K562 (cell line): ENCODE results near the gene METTL14. TPM values are rescaled to one million over a fixed set of nuclear protein-coding genes. Genes with fewer than 3 reads are reported as not detected.
A peak's percentile ranks its signal among the peaks of the same experiment; 100 is the strongest.

Experiments
- BMI1 ChIP-seq: fragments of 150-350 bp; IDR thresholded peaks from 2 replicates; pipeline ENCODE4 v1.6.1; 2014; ENCODE audit warnings: low read length
- CEBPB ChIP-seq: fragments of 450-650 bp; IDR thresholded peaks from 2 replicates; pipeline ENCODE4 v1.6.1; 2016; ENCODE audit warnings: missing genetic modification characterization, missing compliant biosample characterization
- FOXJ3 ChIP-seq: sonication (generic); formaldehyde crosslinking; IDR thresholded peaks from 2 replicates; pipeline ENCODE4 v1.4.0; 2020; ENCODE audit warnings: mild to moderate bottlenecking, missing genetic modification reagents
- HDAC6 ChIP-seq: IDR thresholded peaks from 2 replicates; pipeline ENCODE4 v1.6.1; 2012; ENCODE audit warnings: low read depth, mild to moderate bottlenecking, control low read depth, inconsistent platforms, low read length, moderate library complexity
- JUN ChIP-seq, 2 experiments: sonication (generic) in 1 of 2; formaldehyde crosslinking in 1 of 2; IDR thresholded peaks; 2 replicates each; pipeline versions ENCODE4 v1.6.1 to v1.8.0; 2012 to 2022; ENCODE audit warnings: borderline replicate concordance in 2 of 2, mild to moderate bottlenecking in 2 of 2, improper control_type of control experiment in 1 of 2, low read depth in 1 of 2, low read length in 1 of 2, missing genetic modification reagents in 1 of 2
- MAFG ChIP-seq: fragments of 450-650 bp; conservative IDR thresholded peaks from 2 replicates; pipeline ENCODE4 v1.6.1; 2016; ENCODE audit warnings: missing genetic modification characterization, missing compliant biosample characterization
- NFE2 ChIP-seq: IDR thresholded peaks from 2 replicates; pipeline ENCODE4 v1.6.1; 2014; ENCODE audit warnings: antibody characterized with exemption, low read depth
- PCBP2 ChIP-seq: fragments of 200-400 bp; formaldehyde crosslinking; IDR thresholded peaks from 2 replicates; pipeline ENCODE4 v1.6.1; 2018; ENCODE audit warnings: low read length, low read depth, mild to moderate bottlenecking, moderate library complexity; ENCODE audit not compliant: poor library complexity, severe bottlenecking
- PHF8 ChIP-seq: fragments of 200-600 bp; sonication (generic); IDR thresholded peaks from 2 replicates; pipeline ENCODE4 v1.6.1; 2012; ENCODE audit warnings: mixed run types, mild to moderate bottlenecking, inconsistent platforms, low read length, moderate library complexity, borderline replicate concordance
- RFX1 ChIP-seq: fragments of 450-650 bp; IDR thresholded peaks from 2 replicates; pipeline ENCODE4 v1.6.1; 2016; ENCODE audit warnings: mild to moderate bottlenecking, moderate library complexity
- XRCC5 ChIP-seq: fragments of 200-400 bp; formaldehyde crosslinking; IDR thresholded peaks from 2 replicates; pipeline ENCODE4 v1.6.1; 2017; ENCODE audit warnings: low read depth, mild to moderate bottlenecking, low read length
- ZBTB1 ChIP-seq: sonication (generic); formaldehyde crosslinking; IDR thresholded peaks from 2 replicates; pipeline ENCODE4 v1.8.1; 2023; ENCODE audit warnings: missing genetic modification reagents, low read depth, mild to moderate bottlenecking, borderline replicate concordance
- ZNF347 ChIP-seq: fragments of 450-650 bp; formaldehyde crosslinking; IDR thresholded peaks from 2 replicates; pipeline ENCODE4 v1.4.0; 2020; ENCODE audit warnings: low read depth, mild to moderate bottlenecking, moderate library complexity
- ZNF668 ChIP-seq: fragments of 250-450 bp; sonication (Bioruptor Pico); IDR thresholded peaks from 2 replicates; pipeline ENCODE4 v1.8.0; 2022; ENCODE audit warnings: mild to moderate bottlenecking, inconsistent platforms
- polyA plus RNA-seq, 8 experiments: library from polyadenylated mRNA; depleted of rRNA in 4 of 8; stranded (reverse) in 5 of 8; unstranded in 3 of 8; fragments of >200 nt; fragmentation: Nextera tagmentation in 2 of 8; fragmentation: Illumina TruSeq in 1 of 8; extraction: Ambion mirVana in 2 of 8; extraction: Trizol in 1 of 8; gene quantifications; 2 replicates each; pipeline versions ENCODE4 v1.2.1 to v1.2.3, GENCODE V29; 2011 to 2014; ENCODE audit warnings: inconsistent platforms in 1 of 8, missing spikeins in 1 of 8
- total RNA-seq, 7 experiments: library from RNA; depleted of rRNA in 6 of 7; stranded (reverse); fragments of >200 nt in 6 of 7; fragmentation: Illumina TruSeq in 2 of 7; extraction: Trizol in 2 of 7; gene quantifications; 2 replicates each; pipeline versions ENCODE4 v1.2.1 to v1.2.3, GENCODE V29; 2011 to 2021; ENCODE audit warnings: low replicate concordance in 1 of 7
- TF ChIP-seq, protein P1 (sequence below): conservative IDR thresholded peaks from 2 replicates; pipeline ENCODE4 v1.6.1; 2011; ENCODE audit warnings: low read depth, mild to moderate bottlenecking, low read length; ENCODE audit not compliant: control insufficient read depth
- TF ChIP-seq, protein P2 (sequence below): sonication (generic); formaldehyde crosslinking; IDR thresholded peaks from 2 replicates; pipeline ENCODE4 v1.8.1; 2023; ENCODE audit warnings: mild to moderate bottlenecking, missing genetic modification reagents, moderate library complexity
- TF ChIP-seq, protein P3 (sequence below), 2 experiments: fragments of 450-650 bp; conservative IDR thresholded peaks; 2 replicates each; pipeline ENCODE4 v1.6.1; 2017; ENCODE audit warnings: mild to moderate bottlenecking in 2 of 2, moderate library complexity in 2 of 2
- TF ChIP-seq, protein P4 (sequence below): sonication (generic); formaldehyde crosslinking; IDR thresholded peaks from 2 replicates; pipeline ENCODE4 v1.8.0; 2022; ENCODE audit warnings: mild to moderate bottlenecking, missing genetic modification reagents

The METTL14 gene
- total and polyA plus RNA-seq, 9 of the 15 experiments (the other 6 are each of a cell fraction or from before 2014, with no cell fraction given): 16.7 to 42.4 (median 27.7) TPM

DNA sequence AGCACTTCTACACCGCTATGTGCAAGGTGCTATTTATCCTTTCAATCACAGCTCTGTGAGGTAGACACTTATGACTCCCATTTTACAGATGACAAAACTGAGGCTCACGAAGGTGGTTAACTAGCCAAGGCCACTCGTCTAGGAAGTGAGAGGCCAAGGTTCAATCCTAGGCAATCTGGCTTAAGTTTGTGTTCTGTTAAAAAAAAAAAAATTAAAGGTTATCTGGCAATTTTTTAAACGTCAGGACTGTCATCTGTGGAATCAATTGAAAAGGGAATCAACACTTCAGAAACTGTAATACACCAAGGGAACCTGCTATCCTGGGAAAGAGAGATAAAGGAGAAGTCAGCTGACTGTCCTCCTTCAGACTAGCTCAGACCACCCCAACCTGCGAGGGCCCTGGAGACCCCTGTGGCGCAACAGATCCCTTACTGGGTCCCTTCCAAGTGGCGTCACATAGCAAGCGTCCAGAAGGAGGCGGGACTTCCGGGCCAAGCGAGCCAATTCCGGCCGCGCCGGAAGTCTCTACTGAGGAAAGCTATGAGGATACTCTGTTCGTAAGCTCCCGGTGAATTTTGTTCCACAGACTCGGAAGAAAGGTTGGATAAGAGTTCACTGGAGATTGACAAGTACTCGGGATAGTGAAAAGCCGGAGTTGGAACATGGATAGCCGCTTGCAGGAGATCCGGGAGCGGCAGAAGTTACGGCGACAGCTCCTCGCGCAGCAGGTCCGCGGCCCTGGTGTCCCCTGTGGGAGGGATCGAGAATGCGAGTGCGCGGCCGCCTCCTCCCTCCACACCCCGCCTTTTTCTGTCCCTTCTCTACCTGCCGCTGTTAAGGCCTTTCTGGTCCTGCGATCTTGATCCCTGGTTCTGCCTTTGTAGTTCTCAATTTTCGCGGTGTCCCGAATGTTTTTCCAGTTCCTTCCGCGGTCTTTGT is at the start of gene METTL14 (continued):
- TF ChIP-seq PCBP2: no peak
- no peak for TF ChIP-seq MAFG (tag)
- TF ChIP-seq RFX1: no peak
- TF ChIP-seq, protein P1, sequence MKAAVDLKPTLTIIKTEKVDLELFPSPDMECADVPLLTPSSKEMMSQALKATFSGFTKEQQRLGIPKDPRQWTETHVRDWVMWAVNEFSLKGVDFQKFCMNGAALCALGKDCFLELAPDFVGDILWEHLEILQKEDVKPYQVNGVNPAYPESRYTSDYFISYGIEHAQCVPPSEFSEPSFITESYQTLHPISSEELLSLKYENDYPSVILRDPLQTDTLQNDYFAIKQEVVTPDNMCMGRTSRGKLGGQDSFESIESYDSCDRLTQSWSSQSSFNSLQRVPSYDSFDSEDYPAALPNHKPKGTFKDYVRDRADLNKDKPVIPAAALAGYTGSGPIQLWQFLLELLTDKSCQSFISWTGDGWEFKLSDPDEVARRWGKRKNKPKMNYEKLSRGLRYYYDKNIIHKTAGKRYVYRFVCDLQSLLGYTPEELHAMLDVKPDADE: no peak
- TF ChIP-seq ZBTB1 (CRISPR knock-in tag): no peak
- TF ChIP-seq, protein P2, sequence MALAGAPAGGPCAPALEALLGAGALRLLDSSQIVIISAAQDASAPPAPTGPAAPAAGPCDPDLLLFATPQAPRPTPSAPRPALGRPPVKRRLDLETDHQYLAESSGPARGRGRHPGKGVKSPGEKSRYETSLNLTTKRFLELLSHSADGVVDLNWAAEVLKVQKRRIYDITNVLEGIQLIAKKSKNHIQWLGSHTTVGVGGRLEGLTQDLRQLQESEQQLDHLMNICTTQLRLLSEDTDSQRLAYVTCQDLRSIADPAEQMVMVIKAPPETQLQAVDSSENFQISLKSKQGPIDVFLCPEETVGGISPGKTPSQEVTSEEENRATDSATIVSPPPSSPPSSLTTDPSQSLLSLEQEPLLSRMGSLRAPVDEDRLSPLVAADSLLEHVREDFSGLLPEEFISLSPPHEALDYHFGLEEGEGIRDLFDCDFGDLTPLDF: no peak
- TF ChIP-seq FOXJ3: no peak
- TF ChIP-seq HDAC6: no peak
- TF ChIP-seq JUN (IDR thresholded peaks at IDR 0.05; ENCODE audit: borderline replicate concordance, low read depth, low read length): 0 out of 2 replicates have a peak, but pooled peaks have one; percentile 30
- TF ChIP-seq JUN (CRISPR knock-in tag; IDR thresholded peaks at IDR 0.05; ENCODE audit: borderline replicate concordance): no peak
- TF ChIP-seq NFE2: no peak
- TF ChIP-seq XRCC5: peak; percentile 62; the same call in 1 of the 2 replicates
- no peak for TF ChIP-seq ZNF347 (CRISPR knock-in tag)
- TF ChIP-seq, protein P3, sequence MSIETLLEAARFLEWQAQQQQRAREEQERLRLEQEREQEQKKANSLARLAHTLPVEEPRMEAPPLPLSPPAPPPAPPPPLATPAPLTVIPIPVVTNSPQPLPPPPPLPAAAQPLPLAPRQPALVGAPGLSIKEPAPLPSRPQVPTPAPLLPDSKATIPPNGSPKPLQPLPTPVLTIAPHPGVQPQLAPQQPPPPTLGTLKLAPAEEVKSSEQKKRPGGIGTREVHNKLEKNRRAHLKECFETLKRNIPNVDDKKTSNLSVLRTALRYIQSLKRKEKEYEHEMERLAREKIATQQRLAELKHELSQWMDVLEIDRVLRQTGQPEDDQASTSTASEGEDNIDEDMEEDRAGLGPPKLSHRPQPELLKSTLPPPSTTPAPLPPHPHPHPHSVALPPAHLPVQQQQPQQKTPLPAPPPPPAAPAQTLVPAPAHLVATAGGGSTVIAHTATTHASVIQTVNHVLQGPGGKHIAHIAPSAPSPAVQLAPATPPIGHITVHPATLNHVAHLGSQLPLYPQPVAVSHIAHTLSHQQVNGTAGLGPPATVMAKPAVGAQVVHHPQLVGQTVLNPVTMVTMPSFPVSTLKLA (conservative IDR thresholded peaks at IDR 0.05): peak; percentile 63 to 78
- TF ChIP-seq CEBPB (tag): peak; percentile 98
- TF ChIP-seq ZNF668: no peak
- TF ChIP-seq BMI1: no peak
- peak; percentile 89; the same call in 1 of the 2 replicates for TF ChIP-seq PHF8
- TF ChIP-seq, protein P4, sequence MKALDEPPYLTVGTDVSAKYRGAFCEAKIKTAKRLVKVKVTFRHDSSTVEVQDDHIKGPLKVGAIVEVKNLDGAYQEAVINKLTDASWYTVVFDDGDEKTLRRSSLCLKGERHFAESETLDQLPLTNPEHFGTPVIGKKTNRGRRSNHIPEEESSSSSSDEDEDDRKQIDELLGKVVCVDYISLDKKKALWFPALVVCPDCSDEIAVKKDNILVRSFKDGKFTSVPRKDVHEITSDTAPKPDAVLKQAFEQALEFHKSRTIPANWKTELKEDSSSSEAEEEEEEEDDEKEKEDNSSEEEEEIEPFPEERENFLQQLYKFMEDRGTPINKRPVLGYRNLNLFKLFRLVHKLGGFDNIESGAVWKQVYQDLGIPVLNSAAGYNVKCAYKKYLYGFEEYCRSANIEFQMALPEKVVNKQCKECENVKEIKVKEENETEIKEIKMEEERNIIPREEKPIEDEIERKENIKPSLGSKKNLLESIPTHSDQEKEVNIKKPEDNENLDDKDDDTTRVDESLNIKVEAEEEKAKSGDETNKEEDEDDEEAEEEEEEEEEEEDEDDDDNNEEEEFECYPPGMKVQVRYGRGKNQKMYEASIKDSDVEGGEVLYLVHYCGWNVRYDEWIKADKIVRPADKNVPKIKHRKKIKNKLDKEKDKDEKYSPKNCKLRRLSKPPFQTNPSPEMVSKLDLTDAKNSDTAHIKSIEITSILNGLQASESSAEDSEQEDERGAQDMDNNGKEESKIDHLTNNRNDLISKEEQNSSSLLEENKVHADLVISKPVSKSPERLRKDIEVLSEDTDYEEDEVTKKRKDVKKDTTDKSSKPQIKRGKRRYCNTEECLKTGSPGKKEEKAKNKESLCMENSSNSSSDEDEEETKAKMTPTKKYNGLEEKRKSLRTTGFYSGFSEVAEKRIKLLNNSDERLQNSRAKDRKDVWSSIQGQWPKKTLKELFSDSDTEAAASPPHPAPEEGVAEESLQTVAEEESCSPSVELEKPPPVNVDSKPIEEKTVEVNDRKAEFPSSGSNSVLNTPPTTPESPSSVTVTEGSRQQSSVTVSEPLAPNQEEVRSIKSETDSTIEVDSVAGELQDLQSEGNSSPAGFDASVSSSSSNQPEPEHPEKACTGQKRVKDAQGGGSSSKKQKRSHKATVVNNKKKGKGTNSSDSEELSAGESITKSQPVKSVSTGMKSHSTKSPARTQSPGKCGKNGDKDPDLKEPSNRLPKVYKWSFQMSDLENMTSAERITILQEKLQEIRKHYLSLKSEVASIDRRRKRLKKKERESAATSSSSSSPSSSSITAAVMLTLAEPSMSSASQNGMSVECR (CRISPR knock-in tag): no peak
